Pulmonary artery endothelial cell (primary cell): ENCODE data around the gene TFF2. TPM values are rescaled to one million over a fixed set of nuclear protein-coding genes. Genes with fewer than 3 reads are reported as not detected.

Source experiments
- DNase-seq: peaks from one replicate; pipeline ENCODE4 v3.0.0-alpha.2; 2011; ENCODE audit warnings: low read depth, low spot score
- total RNA-seq: library from RNA; depleted of rRNA; stranded (reverse); fragments of >200 nt; gene quantifications from 2 replicates; pipeline ENCODE4 v1.2.3, GENCODE V29; 2014

TFF2 gene
- total RNA-seq, 1 donor from 2014 or later: not detected

- DNase-seq: no peak
These were observed 44.3 kb downstream of the TFF2 start for GRCh38 chr21:42306366-42307035.

- DNase-seq: no peak
These were observed 45.1 kb downstream of the TFF2 start for GRCh38 chr21:42305707-42306147.

GRCh38 chr21:42304556-42305454 is 46.0 kb downstream of the TFF2 start:
- no peak for DNase-seq

- DNase-seq: no peak
These were observed 47.4 kb downstream of the TFF2 start for GRCh38 chr21:42303443-42303842.

- DNase-seq: no peak
These were observed 48.0 kb downstream of the TFF2 start for GRCh38 chr21:42302794-42303193.

- DNase-seq: no peak
These were observed 48.6 kb downstream of the TFF2 start for GRCh38 chr21:42302076-42302650.

- DNase-seq: no peak
These were observed 49.3 kb downstream of the TFF2 start for GRCh38 chr21:42301371-42302075.

- DNase-seq: no peak
These were observed 49.8 kb downstream of the TFF2 start for GRCh38 chr21:42300956-42301355.

- no peak for DNase-seq
These were observed 50.7 kb downstream of the TFF2 start for GRCh38 chr21:42300045-42300583.

GRCh38 chr21:42299324-42300044 is 51.3 kb downstream of the TFF2 start:
- no peak for DNase-seq

GRCh38 chr21:42298657-42299056 is 52.1 kb downstream of the TFF2 start:
- DNase-seq: no peak

- no peak for DNase-seq
These were observed 52.6 kb downstream of the TFF2 start for GRCh38 chr21:42298237-42298636.

GRCh38 chr21:42297377-42297776 is 53.4 kb downstream of the TFF2 start:
- DNase-seq: no peak

GRCh38 chr21:42296501-42296900 is 54.3 kb downstream of the TFF2 start:
- DNase-seq: no peak

Other genes with a start within 250 kb of the TFF2 start
- 19.5 and 37.8 TPM in 2 replicates for gene ABCG1, start 131.9 kb downstream of the TFF2 start, total RNA-seq
- not detected in 2 replicates for gene TFF3, start 35.6 kb downstream of the TFF2 start, total RNA-seq
- gene TFF1, start 15.5 kb upstream of the TFF2 start, total RNA-seq: not detected in 2 replicates
- gene TMPRSS3, start 45.1 kb upstream of the TFF2 start, total RNA-seq: not detected in 2 replicates
- not detected in 2 replicates for gene UBASH3A, start 52.9 kb upstream of the TFF2 start, total RNA-seq
- gene RSPH1, start 145.2 kb upstream of the TFF2 start, total RNA-seq: 0.07 TPM in 1 of 2 replicates, not detected in the other
- 9.5 and 11.8 TPM in 2 replicates for gene SLC37A1, start 162.9 kb upstream of the TFF2 start, total RNA-seq